GM18951 (cell line): ENCODE measurements around the gene NTM.

Experiments
- POLR2A ChIP-seq: IDR thresholded peaks from 4 replicates; pipeline ENCODE4 v1.6.1; 2011; ENCODE audit warnings: mild to moderate bottlenecking; ENCODE audit not compliant: insufficient read length, insufficient read depth; ENCODE audit errors: extremely low read depth
- in situ Hi-C: fragments of 300-500 bp; cut with MboI; formaldehyde crosslinking; loops from one replicate; pipeline ENCODE4 v1.12.0; 2022; ENCODE audit warnings: low sequenced_read_pairs, mixed read lengths, inconsistent platforms; ENCODE audit not compliant: unreplicated experiment

Gene NTM

DNA sequence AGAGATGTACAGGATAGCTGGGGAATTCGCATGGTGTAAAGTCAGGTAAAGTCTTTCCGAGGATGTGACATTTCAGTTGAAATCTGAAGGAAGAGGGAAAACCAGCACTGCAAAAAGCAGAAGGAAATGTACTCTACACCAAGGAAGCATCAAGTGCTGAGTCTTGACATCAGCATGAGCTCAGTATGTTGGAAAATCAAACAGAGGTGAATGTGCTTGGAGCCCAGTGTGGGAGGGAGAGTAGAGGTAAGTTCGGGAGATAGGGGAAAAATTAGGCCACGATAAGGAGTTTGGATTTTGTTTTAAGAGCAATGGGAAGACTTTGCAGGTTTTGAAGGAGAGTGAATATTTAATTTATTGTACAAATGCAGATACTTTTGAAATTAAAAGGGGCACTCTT, 484.0 kb downstream of the NTM start:
- in situ Hi-C loops = no loop called here

DNA sequence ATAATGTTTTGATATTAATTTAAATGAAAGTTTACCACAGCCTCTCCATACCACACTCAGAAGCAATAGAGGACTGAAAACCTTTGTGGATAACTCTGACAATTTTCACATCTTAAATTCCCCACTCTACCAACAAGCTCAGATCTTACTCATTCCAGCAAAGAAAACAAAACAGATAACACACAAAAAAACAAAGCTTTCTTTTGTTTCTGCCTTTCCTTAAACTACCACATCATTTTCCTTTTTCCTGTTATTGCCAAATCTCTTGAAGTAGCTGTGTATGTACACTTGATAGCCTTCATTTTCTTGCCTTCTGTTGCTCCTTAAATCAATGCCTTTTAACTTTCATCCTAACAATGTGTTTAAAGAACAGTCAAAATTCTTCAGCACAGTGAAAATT, 484.9 kb downstream of the NTM start:
- in situ Hi-C loops = no loop called here

More for the DNA sequence above, 484.0 kb downstream of the NTM start:
- TF ChIP-seq POLR2A = no peak

DNA sequence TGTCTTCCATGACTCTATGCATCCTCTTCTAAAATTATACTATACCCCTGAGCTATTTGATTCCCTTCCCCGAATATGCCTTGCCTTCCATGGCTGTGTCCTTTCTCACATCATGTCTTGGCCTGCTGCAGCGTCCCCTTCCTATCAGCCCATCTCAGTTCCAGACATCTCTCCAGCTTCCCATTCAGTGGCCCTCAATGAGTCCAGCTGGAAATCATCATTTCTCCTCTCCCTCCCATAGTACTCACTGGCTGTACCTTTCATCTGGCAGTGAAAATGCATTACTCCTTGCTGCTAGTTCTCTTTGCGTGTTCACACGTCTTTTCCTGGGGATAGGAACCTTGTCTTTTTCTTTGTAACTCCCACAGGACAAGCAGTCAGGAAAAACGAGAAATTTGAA, 486.8 kb downstream of the NTM start:
- in situ Hi-C loops = no loop called here
- TF ChIP-seq POLR2A = no peak

More for the DNA sequence above, 484.9 kb downstream of the NTM start:
- no peak for TF ChIP-seq POLR2A

DNA sequence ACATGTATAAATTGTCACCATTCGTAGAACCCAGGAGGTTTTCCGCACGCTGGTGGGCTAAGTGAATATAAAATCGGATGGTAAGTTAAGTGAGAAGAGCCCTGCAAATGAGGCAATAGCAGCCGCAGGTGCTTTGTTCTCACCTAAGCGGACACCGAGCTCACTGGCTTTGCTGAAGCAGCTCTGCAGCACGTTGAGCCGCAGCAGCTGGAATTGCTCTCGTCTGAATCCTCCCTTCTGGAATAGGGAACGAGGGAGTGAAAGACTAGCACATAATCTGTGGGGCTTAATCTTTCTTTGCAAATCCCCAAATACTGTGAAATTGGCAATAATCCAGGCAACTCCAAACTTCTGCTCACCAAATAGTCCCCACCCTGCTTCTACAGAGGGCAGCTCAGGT, 488.1 kb downstream of the NTM start:
- no peak for TF ChIP-seq POLR2A
- in situ Hi-C loops = no loop called here

DNA sequence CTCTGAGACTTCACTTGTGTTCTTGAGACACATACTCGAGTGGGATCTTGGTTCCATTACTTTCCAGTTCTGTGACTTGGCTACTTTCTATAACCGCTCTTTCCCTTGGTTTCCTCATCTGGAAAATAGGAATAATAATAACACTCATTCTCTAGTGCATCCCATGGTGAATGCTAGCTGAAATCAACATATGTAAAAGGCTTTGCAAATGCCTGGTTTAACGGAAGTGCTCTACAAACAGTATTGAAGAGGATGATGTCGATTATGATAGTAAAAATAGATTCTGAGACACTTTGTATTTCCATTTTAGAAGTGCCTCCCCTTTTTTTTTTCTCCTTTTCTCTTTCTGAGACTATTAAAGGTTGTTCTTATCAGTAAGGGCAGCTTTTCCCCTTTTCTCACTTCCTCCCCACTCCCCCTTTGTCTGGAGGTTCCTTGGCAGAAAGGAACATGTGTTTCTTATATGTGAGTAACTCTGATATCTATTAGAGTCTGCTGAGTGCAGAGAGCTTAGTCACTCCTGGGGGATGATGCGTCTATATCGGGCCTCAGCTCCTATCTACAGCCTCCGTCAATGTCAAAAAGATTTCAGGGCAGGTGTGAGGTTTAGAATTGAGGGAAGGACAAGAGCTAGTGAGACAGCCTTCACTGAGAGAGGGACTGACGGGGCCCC, 489.3 kb downstream of the NTM start:
- TF ChIP-seq POLR2A = no peak
- in situ Hi-C loops = no loop called here

DNA sequence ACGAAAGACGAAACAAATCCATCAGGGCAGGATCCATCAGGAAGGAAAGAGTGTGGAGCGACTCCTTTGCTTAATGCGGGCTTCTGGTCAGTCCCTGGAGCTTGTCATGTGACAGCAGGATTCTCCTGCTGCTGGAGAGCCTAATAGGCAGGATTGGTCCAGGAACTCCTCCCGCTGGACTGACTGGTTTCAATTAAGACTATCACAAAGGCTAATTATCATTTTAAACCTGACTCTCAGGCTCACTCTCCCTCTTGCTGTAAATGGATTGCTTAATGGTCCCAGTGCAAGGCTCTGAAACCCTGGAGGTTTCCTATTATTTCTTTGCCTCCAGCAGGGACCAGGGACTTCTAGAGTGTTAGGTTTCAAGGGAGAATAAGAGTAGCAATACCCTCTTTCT, 493.8 kb downstream of the NTM start:
- in situ Hi-C loops = no loop called here
- no peak for TF ChIP-seq POLR2A

DNA sequence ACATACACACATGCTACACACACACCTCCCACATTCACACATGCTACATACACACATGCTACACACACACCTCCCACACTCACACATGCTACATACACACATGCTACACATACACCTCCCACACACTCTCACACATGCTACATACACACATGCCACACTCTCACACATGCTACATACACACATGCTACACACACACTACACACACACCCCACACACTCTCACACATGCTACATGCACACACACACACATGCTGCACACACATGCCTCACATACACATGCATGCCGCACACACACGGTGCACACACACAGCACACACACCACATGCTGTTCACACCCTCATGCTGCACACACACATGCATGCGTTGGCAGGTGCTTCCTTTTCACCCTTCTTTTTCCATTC, 495.4 kb downstream of the NTM start:
- in situ Hi-C loops = no loop called here
- no peak for TF ChIP-seq POLR2A

DNA sequence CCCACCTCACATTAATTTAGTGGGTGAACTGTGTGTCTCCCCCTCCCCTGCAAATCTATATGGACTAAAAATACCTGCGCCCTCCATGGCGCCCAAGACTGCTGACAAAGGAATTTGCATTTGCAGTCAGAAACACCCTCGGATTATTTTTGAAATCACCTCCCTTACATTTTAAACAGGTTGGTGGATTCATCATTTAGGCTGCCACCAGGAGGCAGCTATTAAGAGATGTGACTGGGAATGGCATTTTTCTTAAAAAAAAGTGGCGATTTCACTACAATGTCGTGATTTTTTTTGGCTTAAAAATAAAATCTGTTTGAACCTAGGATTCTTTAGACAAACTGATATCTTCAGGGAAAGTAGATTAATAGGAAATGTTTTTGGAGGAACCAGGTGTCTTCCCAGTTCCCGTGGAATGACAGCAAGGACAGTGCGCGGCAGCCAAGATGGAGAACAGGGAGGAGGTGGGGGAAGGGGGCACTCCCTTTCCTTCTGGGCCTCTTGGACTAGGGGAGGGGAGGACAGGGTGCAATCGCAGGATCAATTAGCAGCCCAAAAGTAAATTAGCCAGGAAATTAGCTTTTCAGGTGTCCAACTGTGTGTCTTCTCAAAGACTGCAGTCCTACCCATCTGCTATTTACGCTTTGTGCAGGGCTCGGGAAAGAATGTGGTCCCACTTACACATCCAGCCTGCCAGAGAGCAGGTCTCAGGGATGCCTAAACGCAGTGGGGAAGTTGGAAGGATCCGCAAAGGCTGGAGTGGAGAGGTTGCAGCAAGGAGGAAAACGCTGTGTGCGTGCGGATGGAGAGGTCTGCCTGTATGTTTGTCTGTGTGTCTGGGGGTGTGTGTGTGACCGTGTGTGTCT, 496.4 kb downstream of the NTM start:
- no peak for TF ChIP-seq POLR2A
- in situ Hi-C loops = no loop called here

DNA sequence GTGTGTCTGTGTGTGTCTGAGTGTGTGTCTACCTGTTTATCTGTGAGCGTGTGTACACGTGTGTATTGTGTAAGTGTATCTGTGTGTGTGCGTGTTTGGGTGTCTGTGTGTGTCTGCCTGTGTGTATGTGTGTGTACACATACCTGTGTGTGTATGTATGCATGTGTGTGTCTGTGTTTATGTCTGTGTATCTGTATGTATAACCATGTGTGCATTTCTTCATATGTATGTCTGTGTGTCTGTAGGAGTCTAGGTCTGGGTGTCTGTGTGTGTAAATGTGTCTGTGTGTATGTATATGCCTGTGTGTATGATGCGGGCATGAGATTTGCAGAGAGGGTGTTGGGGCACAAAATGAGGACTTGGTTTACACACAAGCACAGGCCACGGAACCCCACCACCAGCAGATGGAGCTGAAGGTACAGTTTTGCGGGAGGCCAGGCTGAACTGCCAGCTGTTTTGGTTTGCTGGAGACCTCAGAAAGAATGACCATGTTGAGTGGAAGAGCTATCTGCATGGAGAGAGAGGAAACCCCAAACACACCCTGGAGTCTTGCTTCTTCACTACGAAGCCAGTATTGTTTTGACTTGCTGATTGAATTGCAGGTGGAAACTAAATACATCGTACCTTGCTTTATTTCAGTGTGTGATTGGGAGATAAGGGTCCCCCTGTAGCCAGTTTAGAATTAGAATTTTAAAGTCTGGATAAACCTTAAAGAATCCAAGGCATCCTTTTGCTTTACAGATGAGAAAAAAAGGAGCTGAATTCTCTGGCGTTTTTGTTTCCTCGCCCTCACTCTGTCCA, 497.2 kb downstream of the NTM start:
- in situ Hi-C loops = no loop called here
- TF ChIP-seq POLR2A = no peak

DNA sequence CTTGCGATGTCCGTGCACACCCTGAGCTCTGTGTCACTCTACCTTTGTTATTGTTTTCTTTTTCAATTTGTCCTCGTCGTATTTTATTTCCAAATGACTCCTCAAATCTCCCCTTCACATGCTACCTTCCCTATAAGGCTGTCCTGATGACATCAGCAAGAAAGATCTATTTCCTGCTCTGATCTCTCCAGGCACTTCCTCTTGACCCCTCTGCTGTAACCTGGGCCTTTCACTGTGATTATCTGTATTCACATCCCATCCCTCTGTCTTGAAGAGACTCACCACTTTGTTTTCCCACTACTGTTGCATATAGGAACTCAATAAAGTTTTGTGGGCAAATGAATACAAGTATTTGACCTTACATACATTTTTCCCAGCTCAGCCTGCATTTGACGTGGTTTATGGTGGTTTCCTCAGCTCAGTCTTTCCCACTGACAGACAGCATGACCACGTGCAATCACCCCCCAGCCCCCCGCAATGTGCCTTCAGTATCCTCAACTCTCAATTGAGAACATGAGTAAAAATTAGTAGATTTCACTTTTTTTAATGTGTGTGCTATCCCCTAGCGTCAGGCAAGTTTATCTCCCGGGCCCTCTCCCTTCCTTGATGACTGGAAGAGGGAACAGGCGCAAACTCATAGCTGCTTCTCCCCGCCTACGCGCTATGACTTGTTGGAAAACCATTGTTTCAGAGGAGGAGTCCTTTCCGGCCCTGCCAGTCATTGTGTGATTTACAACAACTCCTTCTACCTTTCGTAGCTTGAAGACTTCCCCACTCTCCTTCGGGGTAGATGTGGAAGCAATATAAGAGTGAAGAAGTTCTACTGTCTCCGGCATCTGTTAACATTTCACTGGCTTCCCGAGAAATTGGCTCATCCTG, 498.5 kb downstream of the NTM start:
- in situ Hi-C loops = no loop called here
- TF ChIP-seq POLR2A = no peak

DNA sequence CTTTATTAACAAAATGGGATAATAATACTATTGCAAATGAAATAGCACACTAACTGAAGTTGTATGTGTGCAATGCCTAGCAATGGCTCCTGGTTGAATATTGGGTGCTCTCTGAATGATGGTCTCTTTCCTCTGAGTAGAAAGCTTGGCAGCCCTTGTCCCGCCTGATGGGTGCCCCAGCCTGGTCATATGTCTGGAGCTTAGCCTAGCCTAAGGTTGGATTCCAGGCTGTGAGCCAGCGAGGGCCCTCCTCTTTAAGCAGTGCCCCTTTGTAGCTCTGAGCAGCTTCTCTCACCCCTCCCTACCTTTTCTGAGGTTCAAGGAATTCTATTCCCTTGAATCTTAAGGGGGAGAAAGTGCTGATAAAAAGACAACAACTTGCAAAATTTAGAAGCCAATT, 499.9 kb downstream of the NTM start:
- in situ Hi-C loops = no loop called here
- no peak for TF ChIP-seq POLR2A

DNA sequence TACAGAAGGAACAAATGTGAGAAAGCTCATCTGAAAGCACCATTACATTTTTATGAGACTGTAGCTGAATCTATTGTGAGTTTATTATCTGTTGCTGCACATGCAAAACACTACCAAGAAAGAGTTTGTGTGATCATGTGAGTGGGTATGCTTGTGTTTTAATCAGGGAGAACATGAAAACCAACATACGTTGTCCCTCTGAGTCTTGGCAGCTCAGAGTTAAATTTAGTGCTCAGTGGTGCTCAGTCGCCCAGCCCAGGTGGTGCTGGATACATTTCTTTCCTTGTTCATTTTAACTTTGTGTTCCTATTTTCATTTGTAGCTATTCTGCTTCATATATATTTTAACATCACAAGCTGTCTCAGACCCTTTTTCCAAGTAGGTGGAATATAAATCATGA, 500.6 kb downstream of the NTM start:
- no peak for TF ChIP-seq POLR2A
- in situ Hi-C loops = no loop called here
